HepG2 (cell line): Measurements from ENCODE around the gene NPPC. TPM values are rescaled to one million over a fixed set of nuclear protein-coding genes. Genes with fewer than 3 reads are reported as not detected.

Source experiments
- CHD4 ChIP-seq: fragments of 200-600 bp; sonication (generic); IDR thresholded peaks from 2 replicates; pipeline ENCODE4 v1.7.0; 2017; ENCODE audit warnings: mild to moderate bottlenecking, low read length, borderline replicate concordance
- EED ChIP-seq: sonication (generic); formaldehyde crosslinking; IDR thresholded peaks from 2 replicates; pipeline ENCODE4 v1.5.0; 2020; ENCODE audit warnings: mild to moderate bottlenecking, missing genetic modification reagents
- FOSL1 ChIP-seq: sonication (generic); formaldehyde crosslinking; IDR thresholded peaks from 2 replicates; pipeline ENCODE4 v1.9.0; 2021; ENCODE audit warnings: missing genetic modification reagents, borderline replicate concordance
- HES4 ChIP-seq: sonication (generic); formaldehyde crosslinking; IDR thresholded peaks from 2 replicates; pipeline ENCODE4 v1.9.0; 2021; ENCODE audit warnings: mild to moderate bottlenecking, missing genetic modification reagents, borderline replicate concordance
- HNRNPH1 ChIP-seq: fragments of 200-400 bp; formaldehyde crosslinking; optimal IDR thresholded peaks from 2 replicates; pipeline ENCODE3; 2017; ENCODE audit warnings: mild to moderate bottlenecking, low read depth, low read length
- KDM3A ChIP-seq: IDR thresholded peaks from 2 replicates; pipeline ENCODE4 v1.6.1; 2018; ENCODE audit warnings: low read depth, missing compliant biosample characterization
- MIXL1 ChIP-seq: IDR thresholded peaks from 2 replicates; pipeline ENCODE4 v1.6.1; 2016
- NKX3-1 ChIP-seq: sonication (generic); formaldehyde crosslinking; IDR thresholded peaks from 2 replicates; pipeline ENCODE4 v1.5.0; 2020; ENCODE audit warnings: missing genetic modification reagents
- PCBP2 ChIP-seq: fragments of 200-400 bp; formaldehyde crosslinking; optimal IDR thresholded peaks from 2 replicates; pipeline ENCODE3; 2018; ENCODE audit warnings: low read length, low read depth; ENCODE audit not compliant: poor library complexity, severe bottlenecking
- ZFP36L2 ChIP-seq: sonication (generic); formaldehyde crosslinking; IDR thresholded peaks from 2 replicates; pipeline ENCODE4 v1.4.0; 2020; ENCODE audit warnings: missing genetic modification reagents
- ZFP62 ChIP-seq: sonication (generic); formaldehyde crosslinking; IDR thresholded peaks from 2 replicates; pipeline ENCODE4 v1.4.0; 2020; ENCODE audit warnings: missing genetic modification reagents
- ZNF234 ChIP-seq: sonication (generic); formaldehyde crosslinking; conservative IDR thresholded peaks from 2 replicates; pipeline ENCODE4 v1.5.1; 2020; ENCODE audit warnings: mild to moderate bottlenecking, missing genetic modification reagents
- ZNF510 ChIP-seq: sonication (generic); formaldehyde crosslinking; IDR thresholded peaks from 2 replicates; pipeline ENCODE4 v1.4.0; 2020; ENCODE audit warnings: low read depth, mild to moderate bottlenecking, missing genetic modification reagents
- ZNF564 ChIP-seq: sonication (generic); formaldehyde crosslinking; IDR thresholded peaks from 2 replicates; pipeline ENCODE4 v1.8.1; 2023; ENCODE audit warnings: mild to moderate bottlenecking, missing genetic modification reagents
- ZNF792 ChIP-seq: IDR thresholded peaks from 2 replicates; pipeline ENCODE4 v1.6.1; 2016
- ZNF891 ChIP-seq: sonication (generic); formaldehyde crosslinking; IDR thresholded peaks from 2 replicates; pipeline ENCODE4 v1.5.0; 2020; ENCODE audit warnings: mild to moderate bottlenecking, missing genetic modification reagents
- polyA plus RNA-seq, 8 experiments: library from polyadenylated mRNA; depleted of rRNA in 3 of 8; stranded (reverse) in 7 of 8; unstranded in 1 of 8; fragments of >200 nt; fragmentation: Illumina TruSeq in 4 of 8; extraction: Trizol in 4 of 8; gene quantifications; 2 replicates each; pipeline versions ENCODE4 v1.2.1 to v1.2.3, GENCODE V29; 2011 to 2016; ENCODE audit warnings: low read depth in 4 of 8, missing spikeins in 1 of 8, mixed read lengths in 1 of 8; ENCODE audit not compliant: insufficient read depth in 1 of 8
- total RNA-seq, 5 experiments: library from RNA; depleted of rRNA; stranded (reverse); fragments of >200 nt; fragmentation: Illumina TruSeq; extraction: Trizol; gene quantifications; 2 replicates each; pipeline ENCODE4 v1.2.3, GENCODE V29; 2016; ENCODE audit warnings: low read depth in 1 of 5
- TF ChIP-seq, protein P1 (sequence below): sonication (generic); formaldehyde crosslinking; IDR thresholded peaks from 2 replicates; pipeline ENCODE4 v1.5.0; 2020; ENCODE audit warnings: missing genetic modification reagents
- TF ChIP-seq, protein P2 (sequence below), 2 experiments: sonication (generic) in 1 of 2; formaldehyde crosslinking in 1 of 2; IDR thresholded peaks; 2 replicates each; pipeline versions ENCODE4 v1.6.1 to v1.9.0; 2014 to 2022; ENCODE audit warnings: antibody characterized with exemption in 1 of 2, borderline replicate concordance in 1 of 2, inconsistent platforms in 1 of 2, low read depth in 1 of 2, missing genetic modification reagents in 1 of 2

Gene NPPC
- total and polyA plus RNA-seq, 2 of the 13 experiments (the other 11 are each of a cell fraction or from before 2014, with no cell fraction given): 0.11 TPM; not detected in 1

DNA sequence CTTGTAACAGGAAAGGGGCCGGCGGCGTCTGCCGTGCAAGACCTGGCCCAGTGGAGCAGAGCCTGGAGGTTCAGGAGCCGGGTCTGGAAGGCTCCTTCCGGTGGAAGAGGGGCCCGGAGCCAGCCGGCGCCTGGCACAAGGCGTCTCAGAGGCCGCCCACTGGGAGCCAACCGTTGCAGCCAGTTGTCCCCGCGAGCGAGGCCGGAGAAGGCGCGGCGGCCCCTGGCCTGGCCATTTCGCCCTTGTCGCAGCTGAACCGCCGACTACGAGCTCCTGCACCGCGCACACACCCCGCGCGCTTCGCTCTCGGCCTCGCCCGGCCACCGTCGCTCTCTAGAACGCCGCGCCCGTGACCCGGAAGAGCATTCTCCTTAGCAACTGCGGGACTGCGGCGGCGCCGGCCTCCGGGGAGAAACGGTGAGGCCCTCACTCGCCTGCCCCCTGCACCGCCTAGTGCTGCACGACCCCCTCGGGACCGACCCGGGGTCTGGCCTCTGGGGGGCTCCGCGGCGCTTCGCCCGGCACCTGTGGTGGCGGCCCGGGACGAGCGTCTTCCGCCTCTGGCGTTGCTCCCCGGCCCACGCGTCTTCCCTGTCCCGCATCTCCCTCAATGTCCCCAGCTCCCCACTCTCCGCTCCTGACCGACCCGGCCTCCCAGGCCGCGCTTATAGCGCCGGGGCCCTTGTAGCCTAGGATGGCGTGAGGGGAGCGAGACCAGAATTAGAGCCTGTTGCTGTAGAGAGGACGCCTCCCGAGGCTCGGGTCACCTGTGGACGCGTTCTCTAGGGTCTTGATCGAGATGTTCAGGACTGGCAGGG, 35.4 kb upstream of the NPPC start, which contains the start of gene DIS3L2 (continued):
- TF ChIP-seq FOSL1 (CRISPR knock-in tag): no peak; the same call in 1 of the 2 replicates
- TF ChIP-seq KDM3A (CRISPR knock-in tag): peak; percentile 92
- TF ChIP-seq, protein P1, sequence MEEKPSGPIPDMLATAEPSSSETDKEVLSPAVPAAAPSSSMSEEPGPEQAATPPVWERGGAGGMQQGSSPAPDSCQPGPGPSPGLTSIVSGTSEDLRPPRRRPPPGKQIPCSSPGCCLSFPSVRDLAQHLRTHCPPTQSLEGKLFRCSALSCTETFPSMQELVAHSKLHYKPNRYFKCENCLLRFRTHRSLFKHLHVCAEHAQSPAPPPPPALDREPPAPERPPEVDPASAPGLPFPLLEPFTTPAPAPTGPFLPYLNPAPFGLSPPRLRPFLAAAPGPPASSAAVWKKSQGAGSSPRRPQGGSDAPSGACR (CRISPR knock-in tag): peak; percentile 99
- TF ChIP-seq HES4 (CRISPR knock-in tag): peak; percentile 94
- no peak for TF ChIP-seq CHD4
- TF ChIP-seq, protein P2, sequence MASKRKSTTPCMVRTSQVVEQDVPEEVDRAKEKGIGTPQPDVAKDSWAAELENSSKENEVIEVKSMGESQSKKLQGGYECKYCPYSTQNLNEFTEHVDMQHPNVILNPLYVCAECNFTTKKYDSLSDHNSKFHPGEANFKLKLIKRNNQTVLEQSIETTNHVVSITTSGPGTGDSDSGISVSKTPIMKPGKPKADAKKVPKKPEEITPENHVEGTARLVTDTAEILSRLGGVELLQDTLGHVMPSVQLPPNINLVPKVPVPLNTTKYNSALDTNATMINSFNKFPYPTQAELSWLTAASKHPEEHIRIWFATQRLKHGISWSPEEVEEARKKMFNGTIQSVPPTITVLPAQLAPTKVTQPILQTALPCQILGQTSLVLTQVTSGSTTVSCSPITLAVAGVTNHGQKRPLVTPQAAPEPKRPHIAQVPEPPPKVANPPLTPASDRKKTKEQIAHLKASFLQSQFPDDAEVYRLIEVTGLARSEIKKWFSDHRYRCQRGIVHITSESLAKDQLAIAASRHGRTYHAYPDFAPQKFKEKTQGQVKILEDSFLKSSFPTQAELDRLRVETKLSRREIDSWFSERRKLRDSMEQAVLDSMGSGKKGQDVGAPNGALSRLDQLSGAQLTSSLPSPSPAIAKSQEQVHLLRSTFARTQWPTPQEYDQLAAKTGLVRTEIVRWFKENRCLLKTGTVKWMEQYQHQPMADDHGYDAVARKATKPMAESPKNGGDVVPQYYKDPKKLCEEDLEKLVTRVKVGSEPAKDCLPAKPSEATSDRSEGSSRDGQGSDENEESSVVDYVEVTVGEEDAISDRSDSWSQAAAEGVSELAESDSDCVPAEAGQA (IDR thresholded peaks at IDR 0.05; ENCODE audit: low read depth): 0 out of 2 replicates have a peak, but pooled peaks have one; percentile 23
- TF ChIP-seq, protein P2 (CRISPR knock-in tag; IDR thresholded peaks at IDR 0.05; ENCODE audit: borderline replicate concordance): peak; percentile 83; the same call in 1 of the 2 replicates
- TF ChIP-seq PCBP2: no peak
- TF ChIP-seq ZNF564 (CRISPR knock-in tag): peak; percentile 74; the same call in 1 of the 2 replicates
- TF ChIP-seq ZFP36L2 (CRISPR knock-in tag): no peak
- TF ChIP-seq MIXL1: peak; percentile 23; the same call in 1 of the 2 replicates
- peak; percentile 79 for TF ChIP-seq EED (CRISPR knock-in tag)
- TF ChIP-seq ZNF234 (CRISPR knock-in tag): peak; percentile 97
- TF ChIP-seq HNRNPH1: no peak
- TF ChIP-seq NKX3-1 (CRISPR knock-in tag): peak; percentile 97
- peak; percentile 96; the same call in 1 of the 2 replicates for TF ChIP-seq ZNF510
- TF ChIP-seq ZNF792 (CRISPR knock-in tag): no peak; the same call in 1 of the 2 replicates
- no peak for TF ChIP-seq ZFP62 (CRISPR knock-in tag)
- no peak; the same call in none of the 2 replicates for TF ChIP-seq ZNF891 (CRISPR knock-in tag)
